GM23338 (cell line): ENCODE measurements around the gene CEPT1. TPM values are rescaled to one million over a fixed set of nuclear protein-coding genes. Genes with fewer than 3 reads are reported as not detected.

Experiments
- ATAC-seq: fragments of 200-7000 bp; cut with Tn5 transposase; 3 replicates; pipeline ENCODE4 v1.9.1; 2020
- DNase-seq: peaks from one replicate; pipeline ENCODE4 v3.0.0-alpha.2; 2015; ENCODE audit warnings: low spot score
- H2AFZ ChIP-seq: fragments of 200-600 bp; sonication (generic); 2 replicates; pipeline ENCODE4 v1.8.0; 2016; ENCODE audit warnings: antibody characterized with exemption, mild to moderate bottlenecking, moderate library complexity
- H3F3A ChIP-seq: fragments of 200-600 bp; sonication (generic); replicated peaks from 2 replicates; pipeline ENCODE4 v1.8.0; 2017; ENCODE audit warnings: antibody characterized with exemption, mixed run types, low read depth
- H3K27ac ChIP-seq: fragments of 200-600 bp; sonication (generic); 2 replicates; pipeline ENCODE4 v1.6.1; 2016; ENCODE audit warnings: low read depth
- H3K27me3 ChIP-seq: fragments of 200-600 bp; sonication (generic); 2 replicates; pipeline ENCODE4 v1.8.0; 2016; ENCODE audit warnings: mild to moderate bottlenecking, mixed run types, moderate library complexity; ENCODE audit not compliant: insufficient read depth
- H3K36me3 ChIP-seq: fragments of 200-600 bp; sonication (generic); 2 replicates; pipeline ENCODE4 v1.8.0; 2016; ENCODE audit warnings: mild to moderate bottlenecking; ENCODE audit not compliant: insufficient read depth
- H3K4me1 ChIP-seq: fragments of 200-600 bp; sonication (generic); 2 replicates; pipeline ENCODE4 v1.8.0; 2016; ENCODE audit warnings: mild to moderate bottlenecking, moderate library complexity; ENCODE audit not compliant: insufficient read depth
- H3K4me2 ChIP-seq: fragments of 200-600 bp; sonication (generic); 2 replicates; pipeline ENCODE4 v1.7.1; 2017; ENCODE audit warnings: mixed run types
- H3K4me3 ChIP-seq: fragments of 200-600 bp; sonication (generic); 2 replicates; pipeline ENCODE4 v1.6.1; 2016; ENCODE audit warnings: mixed run types
- H3K79me2 ChIP-seq: fragments of 200-600 bp; sonication (generic); replicated peaks from 2 replicates; pipeline ENCODE4 v1.8.0; 2017; ENCODE audit warnings: mild to moderate bottlenecking; ENCODE audit not compliant: insufficient read depth
- H3K9me2 ChIP-seq: fragments of 200-600 bp; sonication (generic); 2 replicates; pipeline ENCODE4 v1.8.0; 2017; ENCODE audit not compliant: insufficient read depth
- H4K20me1 ChIP-seq: fragments of 200-600 bp; sonication (generic); replicated peaks from 2 replicates; pipeline ENCODE4 v1.8.0; 2017; ENCODE audit warnings: mild to moderate bottlenecking; ENCODE audit not compliant: insufficient read depth
- H3K27ac Mint-ChIP-seq: 2 replicates; pipeline ENCODE4 v1.8.0; 2020; ENCODE audit warnings: inconsistent platforms, mild to moderate bottlenecking, moderate library complexity, mixed read lengths
- H3K27me3 Mint-ChIP-seq: 3 replicates; pipeline ENCODE4 v1.8.0; 2022; ENCODE audit warnings: low read depth, mild to moderate bottlenecking, moderate library complexity, mixed read lengths, inconsistent platforms; ENCODE audit not compliant: insufficient read depth, poor library complexity
- H3K36me3 Mint-ChIP-seq: 3 replicates; pipeline ENCODE4 v1.8.0; 2021; ENCODE audit warnings: low read depth, mild to moderate bottlenecking, inconsistent platforms, moderate library complexity, mixed read lengths
- H3K4me1 Mint-ChIP-seq: 3 replicates; pipeline ENCODE4 v1.8.0; 2020; ENCODE audit warnings: mild to moderate bottlenecking, inconsistent platforms, mixed read lengths
- H3K4me3 Mint-ChIP-seq: 3 replicates; pipeline ENCODE4 v1.8.0; 2021; ENCODE audit warnings: moderate library complexity, mild to moderate bottlenecking, inconsistent platforms, mixed read lengths
- H3K9me3 Mint-ChIP-seq: 3 replicates; pipeline ENCODE4 v1.8.0; 2020; ENCODE audit warnings: moderate library complexity, mild to moderate bottlenecking, inconsistent platforms, mixed read lengths
- EZH2 ChIP-seq: fragments of 200-600 bp; sonication (generic); IDR thresholded peaks from one replicate; pipeline ENCODE4 v1.8.0; 2017; ENCODE audit warnings: antibody characterized with exemption, mild to moderate bottlenecking, low read depth; ENCODE audit not compliant: unreplicated experiment
- EZH2phosphoT487 ChIP-seq: fragments of 200-600 bp; sonication (generic); IDR thresholded peaks from one replicate; pipeline ENCODE4 v1.8.1; 2018; ENCODE audit warnings: antibody characterized with exemption; ENCODE audit not compliant: unreplicated experiment
- STAT1 ChIP-seq: IDR thresholded peaks from one replicate; pipeline ENCODE4 v1.6.1; 2016; ENCODE audit warnings: antibody characterized with exemption; ENCODE audit not compliant: unreplicated experiment
- polyA plus RNA-seq: library from polyadenylated mRNA; unstranded; fragments of >200 nt; fragmentation: Nextera tagmentation; extraction: Ambion mirVana; gene quantifications from 2 replicates; pipeline ENCODE4 v1.2.1, GENCODE V29; 2016
- total RNA-seq: library from RNA; depleted of rRNA; stranded (reverse); fragments of >200 nt; shearing (Covaris generic); gene quantifications from 2 replicates; pipeline ENCODE4 v1.2.3, GENCODE V29; 2014
- TF ChIP-seq, protein P1 (sequence below): fragments of 250-450 bp; sonication (Bioruptor Pico); IDR thresholded peaks from 2 replicates; pipeline ENCODE4 v1.5.0; 2020; ENCODE audit warnings: mild to moderate bottlenecking, moderate library complexity
- TF ChIP-seq, protein P2 (sequence below): IDR thresholded peaks from one replicate; pipeline ENCODE4 v1.6.1; 2018; ENCODE audit warnings: antibody characterized with exemption; ENCODE audit not compliant: unreplicated experiment
- TF ChIP-seq, protein P3 (sequence below), 2 experiments: fragments of 200-600 bp in 1 of 2; sonication (generic) in 1 of 2; conservative IDR thresholded peaks; 2 replicates each; pipeline versions ENCODE4 v1.5.1 to v1.6.1; 2016 to 2017; ENCODE audit warnings: antibody characterized with exemption in 2 of 2, low read depth in 2 of 2, mild to moderate bottlenecking in 2 of 2, moderate library complexity in 1 of 2

The CEPT1 gene
- total and polyA plus RNA-seq, 2 experiments from 2014 or later = 17.3 to 39.5 TPM

DNA sequence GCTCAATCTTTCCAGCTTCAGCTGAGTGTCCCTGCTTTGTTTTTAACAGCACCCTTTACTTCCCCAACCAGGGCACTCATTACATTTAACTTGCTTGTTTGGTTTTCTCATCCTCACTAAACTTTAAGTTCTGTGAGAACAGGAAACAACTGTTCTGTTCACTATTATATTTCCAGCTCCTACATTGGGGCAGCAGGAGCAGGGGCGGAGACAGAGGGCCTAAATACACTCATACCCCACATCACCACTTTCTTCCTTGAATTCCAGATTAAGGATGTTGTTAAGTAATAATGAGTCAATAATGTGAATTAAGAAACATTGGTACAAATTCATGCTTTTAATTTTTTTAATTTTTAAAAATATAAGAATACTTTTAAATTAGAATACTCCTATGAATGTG is 6.2 kb upstream of the CEPT1 start:
- Histone ChIP-seq H3K79me2 (peaks cover 14% of the 10 kb centered on the region; the same call in 1 of the 2 replicates), H3K4me3 (no peak overlapping the region), H3F3A (no peaks in the 10 kb centered on the region), H3K27ac (no peak overlapping the region), H3K27me3 (no peaks in the 10 kb centered on the region), H3K4me2 (no peak overlapping the region), H2AFZ (no peak overlapping the region), H3K36me3 (peaks cover 10% of the 10 kb centered on the region; the same call in 1 of the 2 replicates), H4K20me1 (peaks cover 7% of the 10 kb centered on the region; the same call in 1 of the 2 replicates), H3K9me2 (no peaks in the 10 kb centered on the region), H3K4me1 (peaks cover 9% of the 10 kb centered on the region)
- ATAC-seq (no peak), DNase-seq (no peak)
- Mint-ChIP-seq H3K27ac (no peak overlapping the region), H3K4me3 (no peak overlapping the region), H3K27me3 (no peaks in the 10 kb centered on the region), H3K9me3 (no peaks in the 10 kb centered on the region), H3K36me3 (peaks cover 25% of the 10 kb centered on the region), H3K4me1 (peaks cover 15% of the 10 kb centered on the region)
- TF ChIP-seq, protein P1, sequence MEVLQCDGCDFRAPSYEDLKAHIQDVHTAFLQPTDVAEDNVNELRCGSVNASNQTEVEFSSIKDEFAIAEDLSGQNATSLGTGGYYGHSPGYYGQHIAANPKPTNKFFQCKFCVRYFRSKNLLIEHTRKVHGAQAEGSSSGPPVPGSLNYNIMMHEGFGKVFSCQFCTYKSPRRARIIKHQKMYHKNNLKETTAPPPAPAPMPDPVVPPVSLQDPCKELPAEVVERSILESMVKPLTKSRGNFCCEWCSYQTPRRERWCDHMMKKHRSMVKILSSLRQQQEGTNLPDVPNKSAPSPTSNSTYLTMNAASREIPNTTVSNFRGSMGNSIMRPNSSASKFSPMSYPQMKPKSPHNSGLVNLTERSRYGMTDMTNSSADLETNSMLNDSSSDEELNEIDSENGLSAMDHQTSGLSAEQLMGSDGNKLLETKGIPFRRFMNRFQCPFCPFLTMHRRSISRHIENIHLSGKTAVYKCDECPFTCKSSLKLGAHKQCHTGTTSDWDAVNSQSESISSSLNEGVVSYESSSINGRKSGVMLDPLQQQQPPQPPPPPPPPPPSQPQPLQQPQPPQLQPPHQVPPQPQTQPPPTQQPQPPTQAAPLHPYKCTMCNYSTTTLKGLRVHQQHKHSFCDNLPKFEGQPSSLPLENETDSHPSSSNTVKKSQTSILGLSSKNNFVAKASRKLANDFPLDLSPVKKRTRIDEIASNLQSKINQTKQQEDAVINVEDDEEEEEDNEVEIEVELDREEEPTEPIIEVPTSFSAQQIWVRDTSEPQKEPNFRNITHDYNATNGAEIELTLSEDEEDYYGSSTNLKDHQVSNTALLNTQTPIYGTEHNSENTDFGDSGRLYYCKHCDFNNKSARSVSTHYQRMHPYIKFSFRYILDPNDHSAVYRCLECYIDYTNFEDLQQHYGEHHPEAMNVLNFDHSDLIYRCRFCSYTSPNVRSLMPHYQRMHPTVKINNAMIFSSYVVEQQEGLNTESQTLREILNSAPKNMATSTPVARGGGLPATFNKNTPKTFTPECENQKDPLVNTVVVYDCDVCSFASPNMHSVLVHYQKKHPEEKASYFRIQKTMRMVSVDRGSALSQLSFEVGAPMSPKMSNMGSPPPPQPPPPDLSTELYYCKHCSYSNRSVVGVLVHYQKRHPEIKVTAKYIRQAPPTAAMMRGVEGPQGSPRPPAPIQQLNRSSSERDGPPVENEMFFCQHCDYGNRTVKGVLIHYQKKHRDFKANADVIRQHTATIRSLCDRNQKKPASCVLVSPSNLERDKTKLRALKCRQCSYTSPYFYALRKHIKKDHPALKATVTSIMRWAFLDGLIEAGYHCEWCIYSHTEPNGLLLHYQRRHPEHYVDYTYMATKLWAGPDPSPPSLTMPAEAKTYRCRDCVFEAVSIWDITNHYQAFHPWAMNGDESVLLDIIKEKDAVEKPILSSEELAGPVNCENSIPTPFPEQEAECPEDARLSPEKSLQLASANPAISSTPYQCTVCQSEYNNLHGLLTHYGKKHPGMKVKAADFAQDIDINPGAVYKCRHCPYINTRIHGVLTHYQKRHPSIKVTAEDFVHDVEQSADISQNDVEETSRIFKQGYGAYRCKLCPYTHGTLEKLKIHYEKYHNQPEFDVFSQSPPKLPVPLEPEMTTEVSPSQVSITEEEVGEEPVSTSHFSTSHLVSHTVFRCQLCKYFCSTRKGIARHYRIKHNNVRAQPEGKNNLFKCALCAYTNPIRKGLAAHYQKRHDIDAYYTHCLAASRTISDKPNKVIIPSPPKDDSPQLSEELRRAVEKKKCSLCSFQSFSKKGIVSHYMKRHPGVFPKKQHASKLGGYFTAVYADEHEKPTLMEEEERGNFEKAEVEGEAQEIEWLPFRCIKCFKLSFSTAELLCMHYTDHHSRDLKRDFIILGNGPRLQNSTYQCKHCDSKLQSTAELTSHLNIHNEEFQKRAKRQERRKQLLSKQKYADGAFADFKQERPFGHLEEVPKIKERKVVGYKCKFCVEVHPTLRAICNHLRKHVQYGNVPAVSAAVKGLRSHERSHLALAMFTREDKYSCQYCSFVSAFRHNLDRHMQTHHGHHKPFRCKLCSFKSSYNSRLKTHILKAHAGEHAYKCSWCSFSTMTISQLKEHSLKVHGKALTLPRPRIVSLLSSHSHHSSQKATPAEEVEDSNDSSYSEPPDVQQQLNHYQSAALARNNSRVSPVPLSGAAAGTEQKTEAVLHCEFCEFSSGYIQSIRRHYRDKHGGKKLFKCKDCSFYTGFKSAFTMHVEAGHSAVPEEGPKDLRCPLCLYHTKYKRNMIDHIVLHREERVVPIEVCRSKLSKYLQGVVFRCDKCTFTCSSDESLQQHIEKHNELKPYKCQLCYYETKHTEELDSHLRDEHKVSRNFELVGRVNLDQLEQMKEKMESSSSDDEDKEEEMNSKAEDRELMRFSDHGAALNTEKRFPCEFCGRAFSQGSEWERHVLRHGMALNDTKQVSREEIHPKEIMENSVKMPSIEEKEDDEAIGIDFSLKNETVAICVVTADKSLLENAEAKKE (CRISPR knock-in tag) = no peak
- TF ChIP-seq EZH2phosphoT487 (no peak), STAT1 (no peak), EZH2 (no peak)
- TF ChIP-seq, protein P2, sequence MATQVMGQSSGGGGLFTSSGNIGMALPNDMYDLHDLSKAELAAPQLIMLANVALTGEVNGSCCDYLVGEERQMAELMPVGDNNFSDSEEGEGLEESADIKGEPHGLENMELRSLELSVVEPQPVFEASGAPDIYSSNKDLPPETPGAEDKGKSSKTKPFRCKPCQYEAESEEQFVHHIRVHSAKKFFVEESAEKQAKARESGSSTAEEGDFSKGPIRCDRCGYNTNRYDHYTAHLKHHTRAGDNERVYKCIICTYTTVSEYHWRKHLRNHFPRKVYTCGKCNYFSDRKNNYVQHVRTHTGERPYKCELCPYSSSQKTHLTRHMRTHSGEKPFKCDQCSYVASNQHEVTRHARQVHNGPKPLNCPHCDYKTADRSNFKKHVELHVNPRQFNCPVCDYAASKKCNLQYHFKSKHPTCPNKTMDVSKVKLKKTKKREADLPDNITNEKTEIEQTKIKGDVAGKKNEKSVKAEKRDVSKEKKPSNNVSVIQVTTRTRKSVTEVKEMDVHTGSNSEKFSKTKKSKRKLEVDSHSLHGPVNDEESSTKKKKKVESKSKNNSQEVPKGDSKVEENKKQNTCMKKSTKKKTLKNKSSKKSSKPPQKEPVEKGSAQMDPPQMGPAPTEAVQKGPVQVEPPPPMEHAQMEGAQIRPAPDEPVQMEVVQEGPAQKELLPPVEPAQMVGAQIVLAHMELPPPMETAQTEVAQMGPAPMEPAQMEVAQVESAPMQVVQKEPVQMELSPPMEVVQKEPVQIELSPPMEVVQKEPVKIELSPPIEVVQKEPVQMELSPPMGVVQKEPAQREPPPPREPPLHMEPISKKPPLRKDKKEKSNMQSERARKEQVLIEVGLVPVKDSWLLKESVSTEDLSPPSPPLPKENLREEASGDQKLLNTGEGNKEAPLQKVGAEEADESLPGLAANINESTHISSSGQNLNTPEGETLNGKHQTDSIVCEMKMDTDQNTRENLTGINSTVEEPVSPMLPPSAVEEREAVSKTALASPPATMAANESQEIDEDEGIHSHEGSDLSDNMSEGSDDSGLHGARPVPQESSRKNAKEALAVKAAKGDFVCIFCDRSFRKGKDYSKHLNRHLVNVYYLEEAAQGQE = no peak
- TF ChIP-seq, protein P3, sequence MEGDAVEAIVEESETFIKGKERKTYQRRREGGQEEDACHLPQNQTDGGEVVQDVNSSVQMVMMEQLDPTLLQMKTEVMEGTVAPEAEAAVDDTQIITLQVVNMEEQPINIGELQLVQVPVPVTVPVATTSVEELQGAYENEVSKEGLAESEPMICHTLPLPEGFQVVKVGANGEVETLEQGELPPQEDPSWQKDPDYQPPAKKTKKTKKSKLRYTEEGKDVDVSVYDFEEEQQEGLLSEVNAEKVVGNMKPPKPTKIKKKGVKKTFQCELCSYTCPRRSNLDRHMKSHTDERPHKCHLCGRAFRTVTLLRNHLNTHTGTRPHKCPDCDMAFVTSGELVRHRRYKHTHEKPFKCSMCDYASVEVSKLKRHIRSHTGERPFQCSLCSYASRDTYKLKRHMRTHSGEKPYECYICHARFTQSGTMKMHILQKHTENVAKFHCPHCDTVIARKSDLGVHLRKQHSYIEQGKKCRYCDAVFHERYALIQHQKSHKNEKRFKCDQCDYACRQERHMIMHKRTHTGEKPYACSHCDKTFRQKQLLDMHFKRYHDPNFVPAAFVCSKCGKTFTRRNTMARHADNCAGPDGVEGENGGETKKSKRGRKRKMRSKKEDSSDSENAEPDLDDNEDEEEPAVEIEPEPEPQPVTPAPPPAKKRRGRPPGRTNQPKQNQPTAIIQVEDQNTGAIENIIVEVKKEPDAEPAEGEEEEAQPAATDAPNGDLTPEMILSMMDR (conservative IDR thresholded peaks at IDR 0.05; ENCODE audit: low read depth in 2 of 2) = no peak
